H1 (cell line): ENCODE data around the gene RAB40C. TPM values are rescaled to one million over a fixed set of nuclear protein-coding genes. Genes with fewer than 3 reads are reported as not detected.

ENCODE experiments used
- BRCA1 ChIP-seq: IDR thresholded peaks from 2 replicates; pipeline ENCODE4 v1.6.1; 2012; ENCODE audit warnings: low read depth, low read length, improper control_type of control experiment
- EGR1 ChIP-seq: IDR thresholded peaks from 2 replicates; pipeline ENCODE4 v1.6.1; 2011; ENCODE audit warnings: low read depth, low read length, borderline replicate concordance
- NANOG ChIP-seq: IDR thresholded peaks from 2 replicates; pipeline ENCODE4 v1.6.1; 2011; ENCODE audit warnings: low read length, low read depth, mild to moderate bottlenecking, inconsistent platforms; ENCODE audit not compliant: insufficient read depth, poor library complexity, severe bottlenecking
- NRF1 ChIP-seq: IDR thresholded peaks from 2 replicates; pipeline ENCODE4 v1.6.1; 2011; ENCODE audit warnings: mild to moderate bottlenecking, low read depth, low read length, improper control_type of control experiment
- RAD21 ChIP-seq, 2 experiments: IDR thresholded peaks in 1 of 2; conservative IDR thresholded peaks in 1 of 2; 2 replicates each; pipeline ENCODE4 v1.6.1; 2011; ENCODE audit warnings: low read depth in 2 of 2, low read length in 2 of 2, improper control_type of control experiment in 1 of 2, inconsistent platforms in 1 of 2, mild to moderate bottlenecking in 1 of 2, moderate library complexity in 1 of 2
- RXRA ChIP-seq: IDR thresholded peaks from 2 replicates; pipeline ENCODE4 v1.6.1; 2011; ENCODE audit warnings: low read depth, mild to moderate bottlenecking, low read length, moderate library complexity; ENCODE audit not compliant: insufficient read depth
- TAF1 ChIP-seq: IDR thresholded peaks from 2 replicates; pipeline ENCODE4 v1.6.1; 2011; ENCODE audit warnings: mild to moderate bottlenecking, low read depth, low read length
- polyA plus RNA-seq, 7 experiments: library from polyadenylated mRNA; depleted of rRNA in 3 of 7; stranded (reverse) in 5 of 7; unstranded in 2 of 7; fragments of >200 nt in 5 of 7; fragments of 200-250 nt in 2 of 7; gene quantifications; 1 replicate in 5 of 7; 2 replicates in 1 of 7; 4 replicates in 1 of 7; pipeline versions ENCODE4 v1.2.1 to v1.2.3, GENCODE V29; 2011 to 2013; ENCODE audit warnings: missing spikeins in 2 of 7, mixed read lengths in 2 of 7
- total RNA-seq: library from RNA; stranded (reverse); fragmentation: NEBNext Ultra II Directional; extraction: Animal tissue kit (Norgen Biotek cat#: 25700); gene quantifications from 2 replicates; pipeline ENCODE4 v1.2.1, GENCODE V29; 2021
- TF ChIP-seq, protein P1 (sequence below): fragments of 300-600 bp; sonication (generic); IDR thresholded peaks from 2 replicates; pipeline ENCODE4 v1.7.1; 2012; ENCODE audit warnings: low read length, moderate library complexity, mild to moderate bottlenecking, inconsistent platforms; ENCODE audit not compliant: insufficient replicate concordance
- TF ChIP-seq, protein P2 (sequence below): IDR thresholded peaks from 2 replicates; pipeline ENCODE4 v1.6.1; 2011; ENCODE audit warnings: low read depth, mild to moderate bottlenecking, low read length; ENCODE audit not compliant: insufficient read depth

RAB40C gene
- total and polyA plus RNA-seq, 2 of the 8 experiments (the other 6 are each of a cell fraction or from before 2014, with no cell fraction given), result 13.9 to 15.6 TPM

DNA sequence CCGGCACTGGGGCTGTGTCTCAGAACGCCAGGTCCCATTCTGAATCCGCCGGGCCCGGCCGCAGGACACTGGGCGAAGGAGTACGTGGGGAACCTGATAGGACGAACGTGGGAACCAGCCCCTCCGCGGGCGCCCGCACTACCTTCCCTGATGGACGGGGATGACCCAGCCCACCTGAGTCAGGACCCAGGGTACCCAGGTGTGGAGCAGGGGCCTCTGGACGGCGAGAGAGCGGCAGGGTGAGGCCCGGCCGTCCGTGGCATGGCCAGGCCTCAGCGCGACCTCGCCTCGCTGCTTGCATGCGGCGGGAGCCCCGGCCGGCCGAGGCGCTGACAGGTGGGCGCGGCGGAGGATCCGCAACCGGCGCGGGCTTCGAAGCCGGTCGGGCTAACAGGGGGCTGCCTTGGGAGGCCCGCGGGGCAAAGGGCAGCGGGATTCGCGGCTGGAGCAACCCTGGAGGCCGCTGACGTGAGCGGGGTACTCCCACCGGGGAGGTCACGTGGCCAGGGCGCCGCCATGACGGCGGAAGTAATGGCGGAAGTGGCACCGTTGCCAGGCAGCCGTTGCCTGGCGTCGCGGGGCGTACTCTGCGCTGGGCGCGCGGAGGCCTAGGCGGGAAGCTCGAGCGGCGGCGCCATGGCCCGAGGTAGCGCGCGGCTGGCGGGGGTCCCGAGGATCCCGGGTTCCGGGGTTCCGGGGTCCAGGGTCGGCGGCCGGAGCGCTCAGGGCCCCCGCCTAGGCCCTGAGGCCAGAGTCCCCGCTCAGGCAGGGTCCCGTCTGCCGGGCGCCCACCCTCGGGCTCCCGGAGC, 59.1 kb downstream of the RAB40C start, which contains the start of gene WDR90 (continued):
- TF ChIP-seq, protein P1, sequence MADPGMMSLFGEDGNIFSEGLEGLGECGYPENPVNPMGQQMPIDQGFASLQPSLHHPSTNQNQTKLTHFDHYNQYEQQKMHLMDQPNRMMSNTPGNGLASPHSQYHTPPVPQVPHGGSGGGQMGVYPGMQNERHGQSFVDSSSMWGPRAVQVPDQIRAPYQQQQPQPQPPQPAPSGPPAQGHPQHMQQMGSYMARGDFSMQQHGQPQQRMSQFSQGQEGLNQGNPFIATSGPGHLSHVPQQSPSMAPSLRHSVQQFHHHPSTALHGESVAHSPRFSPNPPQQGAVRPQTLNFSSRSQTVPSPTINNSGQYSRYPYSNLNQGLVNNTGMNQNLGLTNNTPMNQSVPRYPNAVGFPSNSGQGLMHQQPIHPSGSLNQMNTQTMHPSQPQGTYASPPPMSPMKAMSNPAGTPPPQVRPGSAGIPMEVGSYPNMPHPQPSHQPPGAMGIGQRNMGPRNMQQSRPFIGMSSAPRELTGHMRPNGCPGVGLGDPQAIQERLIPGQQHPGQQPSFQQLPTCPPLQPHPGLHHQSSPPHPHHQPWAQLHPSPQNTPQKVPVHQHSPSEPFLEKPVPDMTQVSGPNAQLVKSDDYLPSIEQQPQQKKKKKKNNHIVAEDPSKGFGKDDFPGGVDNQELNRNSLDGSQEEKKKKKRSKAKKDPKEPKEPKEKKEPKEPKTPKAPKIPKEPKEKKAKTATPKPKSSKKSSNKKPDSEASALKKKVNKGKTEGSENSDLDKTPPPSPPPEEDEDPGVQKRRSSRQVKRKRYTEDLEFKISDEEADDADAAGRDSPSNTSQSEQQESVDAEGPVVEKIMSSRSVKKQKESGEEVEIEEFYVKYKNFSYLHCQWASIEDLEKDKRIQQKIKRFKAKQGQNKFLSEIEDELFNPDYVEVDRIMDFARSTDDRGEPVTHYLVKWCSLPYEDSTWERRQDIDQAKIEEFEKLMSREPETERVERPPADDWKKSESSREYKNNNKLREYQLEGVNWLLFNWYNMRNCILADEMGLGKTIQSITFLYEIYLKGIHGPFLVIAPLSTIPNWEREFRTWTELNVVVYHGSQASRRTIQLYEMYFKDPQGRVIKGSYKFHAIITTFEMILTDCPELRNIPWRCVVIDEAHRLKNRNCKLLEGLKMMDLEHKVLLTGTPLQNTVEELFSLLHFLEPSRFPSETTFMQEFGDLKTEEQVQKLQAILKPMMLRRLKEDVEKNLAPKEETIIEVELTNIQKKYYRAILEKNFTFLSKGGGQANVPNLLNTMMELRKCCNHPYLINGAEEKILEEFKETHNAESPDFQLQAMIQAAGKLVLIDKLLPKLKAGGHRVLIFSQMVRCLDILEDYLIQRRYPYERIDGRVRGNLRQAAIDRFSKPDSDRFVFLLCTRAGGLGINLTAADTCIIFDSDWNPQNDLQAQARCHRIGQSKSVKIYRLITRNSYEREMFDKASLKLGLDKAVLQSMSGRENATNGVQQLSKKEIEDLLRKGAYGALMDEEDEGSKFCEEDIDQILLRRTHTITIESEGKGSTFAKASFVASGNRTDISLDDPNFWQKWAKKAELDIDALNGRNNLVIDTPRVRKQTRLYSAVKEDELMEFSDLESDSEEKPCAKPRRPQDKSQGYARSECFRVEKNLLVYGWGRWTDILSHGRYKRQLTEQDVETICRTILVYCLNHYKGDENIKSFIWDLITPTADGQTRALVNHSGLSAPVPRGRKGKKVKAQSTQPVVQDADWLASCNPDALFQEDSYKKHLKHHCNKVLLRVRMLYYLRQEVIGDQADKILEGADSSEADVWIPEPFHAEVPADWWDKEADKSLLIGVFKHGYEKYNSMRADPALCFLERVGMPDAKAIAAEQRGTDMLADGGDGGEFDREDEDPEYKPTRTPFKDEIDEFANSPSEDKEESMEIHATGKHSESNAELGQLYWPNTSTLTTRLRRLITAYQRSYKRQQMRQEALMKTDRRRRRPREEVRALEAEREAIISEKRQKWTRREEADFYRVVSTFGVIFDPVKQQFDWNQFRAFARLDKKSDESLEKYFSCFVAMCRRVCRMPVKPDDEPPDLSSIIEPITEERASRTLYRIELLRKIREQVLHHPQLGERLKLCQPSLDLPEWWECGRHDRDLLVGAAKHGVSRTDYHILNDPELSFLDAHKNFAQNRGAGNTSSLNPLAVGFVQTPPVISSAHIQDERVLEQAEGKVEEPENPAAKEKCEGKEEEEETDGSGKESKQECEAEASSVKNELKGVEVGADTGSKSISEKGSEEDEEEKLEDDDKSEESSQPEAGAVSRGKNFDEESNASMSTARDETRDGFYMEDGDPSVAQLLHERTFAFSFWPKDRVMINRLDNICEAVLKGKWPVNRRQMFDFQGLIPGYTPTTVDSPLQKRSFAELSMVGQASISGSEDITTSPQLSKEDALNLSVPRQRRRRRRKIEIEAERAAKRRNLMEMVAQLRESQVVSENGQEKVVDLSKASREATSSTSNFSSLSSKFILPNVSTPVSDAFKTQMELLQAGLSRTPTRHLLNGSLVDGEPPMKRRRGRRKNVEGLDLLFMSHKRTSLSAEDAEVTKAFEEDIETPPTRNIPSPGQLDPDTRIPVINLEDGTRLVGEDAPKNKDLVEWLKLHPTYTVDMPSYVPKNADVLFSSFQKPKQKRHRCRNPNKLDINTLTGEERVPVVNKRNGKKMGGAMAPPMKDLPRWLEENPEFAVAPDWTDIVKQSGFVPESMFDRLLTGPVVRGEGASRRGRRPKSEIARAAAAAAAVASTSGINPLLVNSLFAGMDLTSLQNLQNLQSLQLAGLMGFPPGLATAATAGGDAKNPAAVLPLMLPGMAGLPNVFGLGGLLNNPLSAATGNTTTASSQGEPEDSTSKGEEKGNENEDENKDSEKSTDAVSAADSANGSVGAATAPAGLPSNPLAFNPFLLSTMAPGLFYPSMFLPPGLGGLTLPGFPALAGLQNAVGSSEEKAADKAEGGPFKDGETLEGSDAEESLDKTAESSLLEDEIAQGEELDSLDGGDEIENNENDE, result no peak
- TF ChIP-seq, protein P2, sequence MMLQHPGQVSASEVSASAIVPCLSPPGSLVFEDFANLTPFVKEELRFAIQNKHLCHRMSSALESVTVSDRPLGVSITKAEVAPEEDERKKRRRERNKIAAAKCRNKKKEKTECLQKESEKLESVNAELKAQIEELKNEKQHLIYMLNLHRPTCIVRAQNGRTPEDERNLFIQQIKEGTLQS, result peak; percentile 79
- TF ChIP-seq EGR1 (peak; percentile 66), TAF1 (0 out of 2 replicates have a peak, but pooled peaks have one; percentile 52), RAD21 (IDR thresholded peaks at IDR 0.05 in 1 of 2, conservative IDR thresholded peaks at IDR 0.05 in 1 of 2; ENCODE audit: low read depth in 2 of 2, low read length in 2 of 2) (no peak), NANOG (no peak), RXRA (no peak), BRCA1 (no peak), NRF1 (no peak)
